Trophoblast cell (in vitro differentiated cells and primary cell): ENCODE measurements around the gene KLHL12.

Experiments used
- DNase-seq, 2 donors: peaks; one replicate each; pipeline ENCODE4 v3.0.0-alpha.2; 2016
- H2AFZ ChIP-seq: 2 replicates; pipeline ENCODE4 v1.6.1; 2013; ENCODE audit warnings: low read length, moderate library complexity, mild to moderate bottlenecking; ENCODE audit not compliant: insufficient read depth, poor library complexity
- H2AK5ac ChIP-seq: 2 replicates; pipeline ENCODE4 v1.6.1; 2013; ENCODE audit warnings: mild to moderate bottlenecking, low read length
- H2BK120ac ChIP-seq: 2 replicates; pipeline ENCODE4 v1.6.1; 2013; ENCODE audit warnings: low read length, mild to moderate bottlenecking, moderate library complexity; ENCODE audit not compliant: insufficient read depth, poor library complexity
- H2BK12ac ChIP-seq: 2 replicates; pipeline ENCODE4 v1.6.1; 2013; ENCODE audit warnings: mild to moderate bottlenecking, low read length, moderate library complexity
- H2BK5ac ChIP-seq: 2 replicates; pipeline ENCODE4 v1.6.1; 2013; ENCODE audit warnings: low read length, low read depth, moderate library complexity, mild to moderate bottlenecking; ENCODE audit not compliant: poor library complexity
- H3K14ac ChIP-seq: 2 replicates; pipeline ENCODE4 v1.6.1; 2013; ENCODE audit warnings: mild to moderate bottlenecking, low read length
- H3K18ac ChIP-seq: 2 replicates; pipeline ENCODE4 v1.6.1; 2013; ENCODE audit warnings: mild to moderate bottlenecking, low read length
- H3K23ac ChIP-seq: 2 replicates; pipeline ENCODE4 v1.6.1; 2013; ENCODE audit warnings: low read length
- H3K27ac ChIP-seq: 2 replicates; pipeline ENCODE4 v1.5.1; 2013; ENCODE audit warnings: low read depth, mild to moderate bottlenecking, inconsistent platforms, low read length, moderate library complexity
- H3K27me3 ChIP-seq: 2 replicates; pipeline ENCODE4 v1.6.1; 2013; ENCODE audit warnings: inconsistent platforms, mild to moderate bottlenecking, low read length, moderate library complexity; ENCODE audit not compliant: insufficient read depth
- H3K36me3 ChIP-seq, 2 experiments: 1 replicate in 1 of 2; 2 replicates in 1 of 2; pipeline ENCODE4 v1.6.1; 2013; ENCODE audit warnings: low read length in 2 of 2, mild to moderate bottlenecking in 2 of 2, moderate library complexity in 1 of 2; ENCODE audit not compliant: insufficient read depth in 2 of 2, control insufficient read depth in 1 of 2
- H3K4ac ChIP-seq: 2 replicates; pipeline ENCODE4 v1.6.1; 2013; ENCODE audit warnings: low read depth, mild to moderate bottlenecking, low read length, moderate library complexity
- H3K4me1 ChIP-seq, 2 experiments: 1 replicate in 1 of 2; 2 replicates in 1 of 2; pipeline ENCODE4 v1.6.1; 2013; ENCODE audit warnings: low read length in 2 of 2, mild to moderate bottlenecking in 2 of 2, moderate library complexity in 1 of 2; ENCODE audit not compliant: insufficient read depth in 2 of 2, control insufficient read depth in 1 of 2
- H3K4me2 ChIP-seq: 2 replicates; pipeline ENCODE4 v1.6.1; 2013; ENCODE audit warnings: inconsistent platforms, mild to moderate bottlenecking, low read length, moderate library complexity
- H3K4me3 ChIP-seq: 2 replicates; pipeline ENCODE4 v1.5.1; 2013; ENCODE audit warnings: mild to moderate bottlenecking, low read depth, low read length, inconsistent platforms
- H3K79me1 ChIP-seq: one replicate; pipeline ENCODE4 v1.6.1; 2013; ENCODE audit warnings: low read length
- H3K79me2 ChIP-seq: 2 replicates; pipeline ENCODE4 v1.6.1; 2013; ENCODE audit warnings: low read length, mild to moderate bottlenecking; ENCODE audit not compliant: control insufficient read depth, insufficient read depth, poor library complexity
- H3K9ac ChIP-seq: 2 replicates; pipeline ENCODE4 v1.6.1; 2013; ENCODE audit warnings: mild to moderate bottlenecking, low read length
- H3K9me3 ChIP-seq: 2 replicates; pipeline ENCODE4 v1.6.1; 2013; ENCODE audit warnings: low read depth, mild to moderate bottlenecking, control low read depth, inconsistent platforms, low read length; ENCODE audit not compliant: insufficient read depth
- H4K12ac ChIP-seq: 2 replicates; pipeline ENCODE4 v1.6.1; 2013; ENCODE audit warnings: low read depth, mild to moderate bottlenecking, low read length, moderate library complexity
- H4K8ac ChIP-seq: 2 replicates; pipeline ENCODE4 v1.6.1; 2013; ENCODE audit warnings: low read depth, mild to moderate bottlenecking, low read length, moderate library complexity
- H4K91ac ChIP-seq: one replicate; pipeline ENCODE4 v1.6.1; 2013; ENCODE audit warnings: low read depth, mild to moderate bottlenecking, low read length, moderate library complexity
- WGBS: extraction: QIAGEN DNeasy Blood & Tissue Kit; methylation state at CpG from one replicate; pipeline ENCODE4 v1.1.7; 2013; ENCODE audit warnings: missing lambda C conversion rate; ENCODE audit not compliant: insufficient read length, insufficient coverage; ENCODE audit errors: extremely low coverage; 5-methylcytosine and 5-hydroxymethylcytosine counted together

Gene KLHL12

GRCh38 chr1:202945483-202945882 lies 18.4 kb upstream of the KLHL12 start:
- Histone ChIP-seq H3K23ac (no peak overlapping the region), H3K79me2 (no peaks in the 10 kb centered on the region), H3K27ac (no peak overlapping the region), H2BK120ac (no peak overlapping the region), H3K14ac (no peak overlapping the region), H3K79me1 (no peaks in the 10 kb centered on the region), H3K4me2 (no peak overlapping the region), H3K36me3 (peaks cover 31 to 58% of the 10 kb centered on the region in 2 experiments), H3K4me1 (no peaks in the 10 kb centered on the region), H3K4me3 (no peak overlapping the region), H3K4ac (no peak overlapping the region), H2AFZ (no peak overlapping the region), H4K91ac (no peak overlapping the region), H3K9ac (no peak overlapping the region), H2BK5ac (no peak overlapping the region), H2AK5ac (no peak overlapping the region), H4K12ac (no peak overlapping the region), H4K8ac (no peak overlapping the region), H3K27me3 (no peaks in the 10 kb centered on the region), H3K9me3 (no peaks in the 10 kb centered on the region), H3K18ac (no peak overlapping the region), H2BK12ac (no peak overlapping the region)
- WGBS = no CpG with 5 or more reads among the region's 2 CpGs
- DNase-seq = no peak

DNA sequence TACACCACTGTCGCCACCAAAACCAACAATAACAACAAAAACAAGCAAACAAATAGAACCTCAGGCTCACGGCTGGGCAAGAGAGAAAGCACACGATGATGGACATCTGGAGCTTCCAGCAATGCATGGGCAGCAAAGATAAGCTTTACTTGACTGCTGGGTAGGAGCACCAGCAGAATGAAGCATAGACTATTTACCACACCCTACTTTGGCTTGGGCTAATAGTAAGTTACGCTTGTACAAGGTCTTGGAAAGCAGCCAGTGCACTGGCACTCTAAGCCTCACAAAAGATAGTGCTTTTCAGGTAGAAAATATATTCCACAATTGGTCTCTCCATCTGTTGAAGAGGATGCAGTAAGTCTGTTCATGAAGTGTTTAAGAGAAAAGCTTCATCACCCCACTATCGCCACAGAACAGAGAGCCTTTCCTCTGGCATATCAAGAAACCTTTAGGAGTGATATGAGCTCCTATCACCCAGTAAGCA lies 17.4 kb upstream of the KLHL12 start:
- Histone ChIP-seq H3K9ac (no peak overlapping the region), H3K79me2 (no peaks in the 10 kb centered on the region), H3K4me3 (no peak overlapping the region), H4K12ac (no peak overlapping the region), H3K14ac (no peak overlapping the region), H2BK5ac (no peak overlapping the region), H4K91ac (no peak overlapping the region), H2BK120ac (no peak overlapping the region), H3K9me3 (no peaks in the 10 kb centered on the region), H3K18ac (no peak overlapping the region), H3K23ac (no peak overlapping the region), H2BK12ac (no peak overlapping the region), H3K36me3 (peaks cover 30 to 54% of the 10 kb centered on the region in 2 experiments), H3K27me3 (no peaks in the 10 kb centered on the region), H3K79me1 (no peaks in the 10 kb centered on the region), H3K4me2 (no peak overlapping the region), H3K4me1 (no peaks in the 10 kb centered on the region), H3K27ac (no peak overlapping the region), H2AK5ac (no peak overlapping the region), H3K4ac (no peak overlapping the region), H4K8ac (no peak overlapping the region), H2AFZ (no peak overlapping the region)
- no peak for DNase-seq
- WGBS = no CpG with 5 or more reads among the region's 5 CpGs

GRCh38 chr1:202942426-202942825 lies 15.4 kb upstream of the KLHL12 start:
- H3K4ac ChIP-seq = no peak overlapping the region
- no peak overlapping the region for H2BK5ac ChIP-seq
- no peak overlapping the region for H4K12ac ChIP-seq
- no peaks in the 10 kb centered on the region for H3K79me2 ChIP-seq
- no peak overlapping the region for H3K4me3 ChIP-seq
- no peak overlapping the region for H2AFZ ChIP-seq
- H3K9me3 ChIP-seq = no peaks in the 10 kb centered on the region
- no peak overlapping the region for H3K9ac ChIP-seq
- no peaks in the 10 kb centered on the region for H3K27me3 ChIP-seq
- H3K18ac ChIP-seq = no peak overlapping the region
- H3K79me1 ChIP-seq = no peaks in the 10 kb centered on the region
- no peak overlapping the region for H2AK5ac ChIP-seq
- H3K14ac ChIP-seq = no peak overlapping the region
- peaks cover 24 to 41% of the 10 kb centered on the region in 2 experiments for H3K36me3 ChIP-seq
- no peak overlapping the region for H2BK12ac ChIP-seq
- DNase-seq = no peak
- no peak overlapping the region for H4K8ac ChIP-seq
- no peaks in the 10 kb centered on the region for H3K4me1 ChIP-seq
- H3K23ac ChIP-seq = no peak overlapping the region
- H3K27ac ChIP-seq = no peak overlapping the region
- H4K91ac ChIP-seq = no peak overlapping the region
- no CpG with 5 or more reads among the region's 1 CpG for WGBS
- no peak overlapping the region for H2BK120ac ChIP-seq
- H3K4me2 ChIP-seq = no peak overlapping the region

- no peak overlapping the region for H3K23ac ChIP-seq
- WGBS = no CpG with 5 or more reads among the region's 4 CpGs
These were observed 14.3 kb upstream of the KLHL12 start for GRCh38 chr1:202941372-202941771.

More at GRCh38 chr1:202941372-202941771, 14.3 kb upstream of the KLHL12 start:
- no peak overlapping the region for H2AFZ ChIP-seq
- no peak overlapping the region for H4K91ac ChIP-seq
- no peak overlapping the region for H2BK12ac ChIP-seq
- H3K4ac ChIP-seq = no peak overlapping the region
- H3K4me1 ChIP-seq = no peaks in the 10 kb centered on the region
- no peak for DNase-seq
- peaks cover 20 to 35% of the 10 kb centered on the region in 2 experiments for H3K36me3 ChIP-seq
- H3K4me3 ChIP-seq = no peak overlapping the region
- no peak overlapping the region for H3K18ac ChIP-seq
- no peak overlapping the region for H3K14ac ChIP-seq
- no peak overlapping the region for H2BK120ac ChIP-seq
- no peak overlapping the region for H3K9ac ChIP-seq
- no peak overlapping the region for H2AK5ac ChIP-seq
- H3K27me3 ChIP-seq = no peaks in the 10 kb centered on the region
- H3K9me3 ChIP-seq = no peaks in the 10 kb centered on the region
- no peaks in the 10 kb centered on the region for H3K79me2 ChIP-seq
- no peak overlapping the region for H4K12ac ChIP-seq
- no peak overlapping the region for H3K4me2 ChIP-seq
- no peak overlapping the region for H3K27ac ChIP-seq
- H3K79me1 ChIP-seq = no peaks in the 10 kb centered on the region
- no peak overlapping the region for H2BK5ac ChIP-seq
- H4K8ac ChIP-seq = no peak overlapping the region
